ENCODE measurements around the gene ACP7. TPM values are rescaled to one million over a fixed set of nuclear protein-coding genes. Genes with fewer than 3 reads are reported as not detected.
"Not testable (repeated sequence)": the region's sequence is repeated elsewhere in the genome, so short reads cannot be mapped to it uniquely, and the experiment has no call there.

ACP7 gene
- total RNA-seq, 1 donor from 2014 or later = 0.33 TPM

- DNase-seq (ENCODE audit: low read depth) = no peak
- TF ChIP-seq, protein P1, sequence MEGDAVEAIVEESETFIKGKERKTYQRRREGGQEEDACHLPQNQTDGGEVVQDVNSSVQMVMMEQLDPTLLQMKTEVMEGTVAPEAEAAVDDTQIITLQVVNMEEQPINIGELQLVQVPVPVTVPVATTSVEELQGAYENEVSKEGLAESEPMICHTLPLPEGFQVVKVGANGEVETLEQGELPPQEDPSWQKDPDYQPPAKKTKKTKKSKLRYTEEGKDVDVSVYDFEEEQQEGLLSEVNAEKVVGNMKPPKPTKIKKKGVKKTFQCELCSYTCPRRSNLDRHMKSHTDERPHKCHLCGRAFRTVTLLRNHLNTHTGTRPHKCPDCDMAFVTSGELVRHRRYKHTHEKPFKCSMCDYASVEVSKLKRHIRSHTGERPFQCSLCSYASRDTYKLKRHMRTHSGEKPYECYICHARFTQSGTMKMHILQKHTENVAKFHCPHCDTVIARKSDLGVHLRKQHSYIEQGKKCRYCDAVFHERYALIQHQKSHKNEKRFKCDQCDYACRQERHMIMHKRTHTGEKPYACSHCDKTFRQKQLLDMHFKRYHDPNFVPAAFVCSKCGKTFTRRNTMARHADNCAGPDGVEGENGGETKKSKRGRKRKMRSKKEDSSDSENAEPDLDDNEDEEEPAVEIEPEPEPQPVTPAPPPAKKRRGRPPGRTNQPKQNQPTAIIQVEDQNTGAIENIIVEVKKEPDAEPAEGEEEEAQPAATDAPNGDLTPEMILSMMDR (IDR thresholded peaks at IDR 0.05; ENCODE audit: insufficient read depth, low read length, poor library complexity, severe bottlenecking) = no peak
- Histone ChIP-seq H3K4me3 (ENCODE audit: low read depth, low read length) (no peak overlapping the region), H3K27me3 (ENCODE audit: control insufficient read depth, insufficient read depth, low read length) (peaks cover 26% of the 10 kb centered on the region), H3K36me3 (ENCODE audit: control insufficient read depth, insufficient read depth, low read length) (no peaks in the 10 kb centered on the region)
These were observed 538 bp downstream of the ACP7 start for GRCh38 chr19:39084732-39085080.

- no peak for DNase-seq (ENCODE audit: low read depth)
- Histone ChIP-seq H3K27me3 (ENCODE audit: control insufficient read depth, insufficient read depth, low read length) (peaks cover 26% of the 10 kb centered on the region), H3K36me3 (ENCODE audit: control insufficient read depth, insufficient read depth, low read length) (no peaks in the 10 kb centered on the region), H3K4me3 (ENCODE audit: low read depth, low read length) (no peak overlapping the region)
- TF ChIP-seq, protein P1 (IDR thresholded peaks at IDR 0.05; ENCODE audit: insufficient read depth, low read length, poor library complexity, severe bottlenecking) = no peak
These were observed 1.2 kb downstream of the ACP7 start for GRCh38 chr19:39085392-39085791.

DNA sequence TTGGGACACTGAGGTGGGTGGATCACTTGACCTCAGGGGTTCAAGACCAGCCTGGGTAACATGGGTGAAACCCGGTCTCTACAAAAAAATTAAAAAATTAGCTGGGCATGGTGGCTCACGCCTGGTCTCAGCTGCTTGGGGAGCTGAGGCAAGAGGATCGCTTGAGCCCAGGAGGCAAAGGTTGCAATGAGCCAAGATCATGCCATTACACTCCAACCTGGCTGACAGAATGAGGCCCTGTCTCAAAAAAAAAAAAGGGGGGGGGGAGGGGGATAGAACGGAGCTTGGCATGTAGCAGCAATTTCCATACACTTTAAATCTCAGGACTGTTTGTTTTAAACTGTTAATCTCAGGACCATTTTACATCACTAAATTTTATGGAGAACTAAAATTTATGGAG lies 2.2 kb downstream of the ACP7 start:
- H3K27me3 ChIP-seq (ENCODE audit: control insufficient read depth, insufficient read depth, low read length) = peaks cover 26% of the 10 kb centered on the region

GRCh38 chr19:39087907-39088686 lies 3.9 kb downstream of the ACP7 start:
- TF ChIP-seq, protein P1 (IDR thresholded peaks at IDR 0.05; ENCODE audit: insufficient read depth, low read length, poor library complexity, severe bottlenecking) = no peak

More for the DNA sequence above, 2.2 kb downstream of the ACP7 start:
- TF ChIP-seq, protein P1 (IDR thresholded peaks at IDR 0.05; ENCODE audit: insufficient read depth, low read length, poor library complexity, severe bottlenecking) = no peak
- no peaks in the 10 kb centered on the region for H3K36me3 ChIP-seq (ENCODE audit: control insufficient read depth, insufficient read depth, low read length)
- DNase-seq (ENCODE audit: low read depth) = no peak
- H3K4me3 ChIP-seq (ENCODE audit: low read depth, low read length) = no peak overlapping the region

DNA sequence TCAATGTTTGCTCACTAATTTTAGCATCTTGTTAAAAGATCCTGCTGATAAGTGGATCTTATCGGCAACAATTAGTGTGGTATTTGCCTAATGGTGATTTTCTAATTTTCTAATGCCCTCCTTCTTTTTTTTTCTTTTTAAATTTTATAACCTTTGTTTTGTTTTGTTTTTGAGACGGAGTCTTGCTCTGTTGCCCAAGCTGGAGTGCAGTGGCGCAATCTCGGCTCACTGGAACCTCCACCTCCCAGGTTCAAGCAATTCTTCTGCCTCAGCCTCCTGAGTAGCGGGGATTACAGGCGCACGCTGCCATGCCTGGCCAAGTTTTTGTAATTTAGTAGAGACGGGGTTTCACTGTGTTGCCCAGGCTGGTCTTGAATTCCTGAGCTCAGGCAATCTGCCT lies 5.8 kb downstream of the ACP7 start:
- not testable (repeated sequence) for H3K27me3 ChIP-seq (ENCODE audit: control insufficient read depth, insufficient read depth, low read length); H3K4me3 ChIP-seq (ENCODE audit: low read depth, low read length); H3K36me3 ChIP-seq (ENCODE audit: control insufficient read depth, insufficient read depth, low read length); DNase-seq (ENCODE audit: low read depth)

More at GRCh38 chr19:39087907-39088686, 3.9 kb downstream of the ACP7 start:
- no peak overlapping the region for H3K4me3 ChIP-seq (ENCODE audit: low read depth, low read length)
- H3K36me3 ChIP-seq (ENCODE audit: control insufficient read depth, insufficient read depth, low read length) = no peaks in the 10 kb centered on the region
- no peak for DNase-seq (ENCODE audit: low read depth)
- peaks cover 26% of the 10 kb centered on the region for H3K27me3 ChIP-seq (ENCODE audit: control insufficient read depth, insufficient read depth, low read length)

DNA sequence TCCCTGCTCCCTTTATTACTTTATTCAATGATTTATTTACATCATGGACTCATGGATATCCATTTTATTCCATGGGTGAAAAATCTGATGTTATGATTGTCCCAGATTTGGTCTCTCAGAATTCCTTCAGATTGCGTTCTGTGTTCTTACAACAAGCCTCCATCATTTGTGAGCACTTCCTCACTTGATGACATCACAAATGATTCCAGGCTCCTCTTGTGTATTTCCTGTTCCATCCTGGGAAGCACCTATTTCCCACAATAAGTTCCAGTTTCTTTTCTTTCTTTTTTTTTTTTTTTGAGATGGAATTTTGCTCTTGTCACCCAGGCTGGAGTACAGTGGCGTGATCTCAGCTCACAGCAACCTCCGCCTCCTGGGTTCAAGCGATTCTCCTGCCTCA lies 6.7 kb downstream of the ACP7 start:
- no peaks in the 10 kb centered on the region for H3K36me3 ChIP-seq (ENCODE audit: control insufficient read depth, insufficient read depth, low read length)
- no peak overlapping the region for H3K4me3 ChIP-seq (ENCODE audit: low read depth, low read length)
- TF ChIP-seq, protein P1 (IDR thresholded peaks at IDR 0.05; ENCODE audit: insufficient read depth, low read length, poor library complexity, severe bottlenecking) = no peak
- DNase-seq (ENCODE audit: low read depth) = no peak
- no peaks in the 10 kb centered on the region for H3K27me3 ChIP-seq (ENCODE audit: control insufficient read depth, insufficient read depth, low read length)

DNA sequence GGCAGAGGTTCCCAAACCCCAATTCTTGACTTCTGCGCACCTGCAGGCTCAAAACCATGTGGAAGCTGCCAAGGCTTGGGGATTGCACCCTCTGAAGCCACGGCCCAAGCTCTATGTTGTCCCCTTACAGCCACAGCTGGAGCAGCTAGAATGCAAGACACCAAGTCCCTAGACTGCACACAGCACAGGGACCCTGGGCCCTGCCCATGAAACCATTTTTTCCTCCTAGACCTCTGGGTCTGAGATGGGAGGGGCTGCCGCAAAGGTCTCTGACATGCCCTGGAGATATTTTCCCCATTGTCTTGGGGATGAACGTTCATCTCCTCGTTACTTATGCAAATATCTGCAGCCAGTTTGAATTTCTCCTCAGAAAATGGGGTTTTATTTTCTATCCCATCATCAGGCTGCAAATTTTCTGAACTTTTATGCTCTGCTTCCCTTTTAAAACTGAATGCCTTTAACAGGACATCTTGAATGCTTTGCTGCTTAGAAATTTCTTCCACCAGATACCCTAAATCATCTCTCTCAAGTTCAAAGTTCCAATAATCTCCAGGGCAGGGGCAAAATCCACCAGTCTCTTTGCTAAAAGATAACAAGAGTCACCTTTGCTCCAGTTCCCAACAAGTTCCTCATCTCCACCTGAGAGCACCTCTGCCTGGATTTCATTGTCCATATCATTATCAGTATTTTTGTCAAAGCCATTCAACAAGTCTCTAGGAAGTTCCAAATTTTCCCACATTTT lies 11.8 kb downstream of the ACP7 start:
- not testable (repeated sequence) for H3K36me3 ChIP-seq (ENCODE audit: control insufficient read depth, insufficient read depth, low read length); H3K4me3 ChIP-seq (ENCODE audit: low read depth, low read length); H3K27me3 ChIP-seq (ENCODE audit: control insufficient read depth, insufficient read depth, low read length); DNase-seq (ENCODE audit: low read depth)

Measured in kidney epithelial cell (primary cell).